SK-N-SH treated with all-trans-retinoic acid at 6 μM for 48 hours (cell line): Measurements from ENCODE around the gene PLCL2.
A peak's percentile ranks its signal among the peaks of the same experiment; 100 is the strongest.

Experiments used
- ATAC-seq: fragments of 200-7000 bp; cut with Tn5 transposase; 3 replicates; pipeline ENCODE4 v1.9.1; 2020; ENCODE audit warnings: mild to moderate bottlenecking, moderate library complexity
- ARNTL ChIP-seq: fragments of 450-650 bp; formaldehyde crosslinking; IDR thresholded peaks from 2 replicates; pipeline ENCODE4 v1.5.0; 2020; ENCODE audit warnings: low read depth, mild to moderate bottlenecking, moderate library complexity, borderline replicate concordance
- BACH2 ChIP-seq: fragments of 250-450 bp; sonication (Bioruptor Pico); IDR thresholded peaks from 2 replicates; pipeline ENCODE4 v1.9.0; 2021; ENCODE audit warnings: mild to moderate bottlenecking, borderline replicate concordance
- CREB5 ChIP-seq: fragments of 250-450 bp; sonication (Bioruptor Pico); IDR thresholded peaks from 2 replicates; pipeline ENCODE4 v1.5.1; 2020; ENCODE audit warnings: low read depth, mild to moderate bottlenecking, moderate library complexity
- CSDC2 ChIP-seq: fragments of 250-450 bp; sonication (Bioruptor Pico); IDR thresholded peaks from 2 replicates; pipeline ENCODE4 v1.5.0; 2020; ENCODE audit warnings: mild to moderate bottlenecking, moderate library complexity
- CSRNP3 ChIP-seq: fragments of 250-450 bp; sonication (Bioruptor Pico); IDR thresholded peaks from 2 replicates; pipeline ENCODE4 v1.5.1; 2021; ENCODE audit warnings: mild to moderate bottlenecking, moderate library complexity
- GLIS3 ChIP-seq: fragments of 250-450 bp; sonication (Bioruptor Pico); IDR thresholded peaks from 2 replicates; pipeline ENCODE4 v1.5.0; 2020; ENCODE audit warnings: mild to moderate bottlenecking, moderate library complexity
- ISL1 ChIP-seq: fragments of 250-450 bp; sonication (Bioruptor Pico); IDR thresholded peaks from 2 replicates; pipeline ENCODE4 v2.1.2; 2022; ENCODE audit warnings: mild to moderate bottlenecking, moderate library complexity
- OSR1 ChIP-seq: fragments of 250-450 bp; sonication (Bioruptor Pico); IDR thresholded peaks from 2 replicates; pipeline ENCODE4 v1.8.0; 2022; ENCODE audit warnings: moderate library complexity, mild to moderate bottlenecking, inconsistent platforms
- POU6F1 ChIP-seq: fragments of 250-450 bp; sonication (Bioruptor Pico); IDR thresholded peaks from 2 replicates; pipeline ENCODE4 v1.8.0; 2021; ENCODE audit warnings: low read depth, mild to moderate bottlenecking, moderate library complexity, borderline replicate concordance
- RARB ChIP-seq: fragments of 250-450 bp; sonication (Bioruptor Pico); IDR thresholded peaks from 2 replicates; pipeline ENCODE4 v1.8.0; 2021; ENCODE audit warnings: mild to moderate bottlenecking, moderate library complexity
- SNAI2 ChIP-seq: fragments of 250-450 bp; sonication (Bioruptor Pico); IDR thresholded peaks from 2 replicates; pipeline ENCODE4 v1.5.0; 2020; ENCODE audit warnings: mild to moderate bottlenecking, moderate library complexity
- TSHZ2 ChIP-seq: fragments of 250-450 bp; sonication (Bioruptor Pico); IDR thresholded peaks from 2 replicates; pipeline ENCODE4 v1.5.0; 2020; ENCODE audit warnings: mild to moderate bottlenecking, moderate library complexity
- ZC3H10 ChIP-seq: fragments of 250-450 bp; sonication (Bioruptor Pico); IDR thresholded peaks from 2 replicates; pipeline ENCODE4 v1.5.1; 2021; ENCODE audit warnings: mild to moderate bottlenecking, moderate library complexity
- ZFP3 ChIP-seq: fragments of 250-450 bp; sonication (Bioruptor Pico); IDR thresholded peaks from 2 replicates; pipeline ENCODE4 v1.5.0; 2020; ENCODE audit warnings: mild to moderate bottlenecking, moderate library complexity
- ZFP30 ChIP-seq: fragments of 450-650 bp; formaldehyde crosslinking; IDR thresholded peaks from 2 replicates; pipeline ENCODE4 v1.5.0; 2022; ENCODE audit warnings: mild to moderate bottlenecking, moderate library complexity
- ZNF565 ChIP-seq: fragments of 450-650 bp; formaldehyde crosslinking; conservative IDR thresholded peaks from 2 replicates; pipeline ENCODE4 v1.5.0; 2020; ENCODE audit warnings: low read depth, mild to moderate bottlenecking, moderate library complexity
- ZNF70 ChIP-seq: fragments of 450-650 bp; formaldehyde crosslinking; IDR thresholded peaks from 2 replicates; pipeline ENCODE4 v1.5.0; 2020; ENCODE audit warnings: mild to moderate bottlenecking, moderate library complexity
- ZNF8 ChIP-seq: fragments of 450-650 bp; formaldehyde crosslinking; IDR thresholded peaks from 2 replicates; pipeline ENCODE4 v1.5.0; 2020; ENCODE audit warnings: mild to moderate bottlenecking, moderate library complexity

PLCL2 gene

GRCh38 chr3:16884748-16885592 is at the start of gene PLCL2:
TSS of gene PLCL2 (plus strand) at chr3:16884955. CDS start at chr3:16885040, 85 bp downstream.
- TF ChIP-seq GLIS3 (CRISPR knock-in tag) (no peak), SNAI2 (no peak), TSHZ2 (CRISPR knock-in tag) (no peak)
- ATAC-seq = peak; percentile 61

GRCh38 chr3:16836505-16837237 is 48.1 kb upstream of the PLCL2 start:
- no peak for ATAC-seq
- TF ChIP-seq ZFP30 (CRISPR knock-in tag) = no peak
- TF ChIP-seq ZFP3 (CRISPR knock-in tag) = no peak
- TF ChIP-seq SNAI2 = no peak
- TF ChIP-seq CREB5 = no peak
- TF ChIP-seq POU6F1 (CRISPR knock-in tag) = no peak
- no peak for TF ChIP-seq ZNF70 (CRISPR knock-in tag)
- no peak for TF ChIP-seq ZC3H10 (CRISPR knock-in tag)
- TF ChIP-seq BACH2 (CRISPR knock-in tag) = no peak
- TF ChIP-seq OSR1 (CRISPR knock-in tag) = no peak
- no peak for TF ChIP-seq ZNF565 (CRISPR knock-in tag)
- no peak for TF ChIP-seq ZNF8 (CRISPR knock-in tag)
- TF ChIP-seq ARNTL (CRISPR knock-in tag) = no peak

GRCh38 chr3:16837602-16838001 is 47.2 kb upstream of the PLCL2 start:
- TF ChIP-seq CSDC2 (no peak), ZFP30 (CRISPR knock-in tag) (no peak), SNAI2 (no peak), RARB (CRISPR knock-in tag) (no peak)

GRCh38 chr3:16838561-16838960 is 46.2 kb upstream of the PLCL2 start:
- ATAC-seq = no peak
- no peak for TF ChIP-seq ISL1 (CRISPR knock-in tag)
- no peak for TF ChIP-seq ZNF70 (CRISPR knock-in tag)
- no peak for TF ChIP-seq ARNTL (CRISPR knock-in tag)
- no peak for TF ChIP-seq CREB5
- no peak for TF ChIP-seq CSRNP3 (CRISPR knock-in tag)

More at GRCh38 chr3:16837602-16838001, 47.2 kb upstream of the PLCL2 start:
- ATAC-seq = no peak
